Activated CD4-positive, alpha-beta memory T cell treated with anti-CD3 and anti-CD28 coated beads for 36 hours (primary cell): Measurements from ENCODE around the gene TACC2. TPM values are rescaled to one million over a fixed set of nuclear protein-coding genes. Genes with fewer than 3 reads are reported as not detected.

Experiments used
- CTCF ChIA-PET: fragments of 350-600 bp; sonication (Branson Sonifier 250); formaldehyde crosslinking; loops from one replicate; lab custom pipeline; 2021; ENCODE audit warnings: antibody characterized with exemption, inconsistent platforms; lab: Charles Lee
- POLR2A ChIA-PET: fragments of 350-600 bp; sonication (Branson Sonifier 250); formaldehyde crosslinking; loops from one replicate; lab custom pipeline; 2021; ENCODE audit warnings: antibody characterized with exemption; lab: Charles Lee
- DNase-seq: peaks from one replicate; pipeline ENCODE4 v3.0.0-alpha.2; 2020
- H3K27ac Mint-ChIP-seq: one replicate; pipeline ENCODE4 v1.8.0; 2021; ENCODE audit warnings: mixed read lengths
- H3K27me3 Mint-ChIP-seq: one replicate; pipeline ENCODE4 v1.8.0; 2021; ENCODE audit warnings: mixed read lengths
- H3K36me3 Mint-ChIP-seq: one replicate; pipeline ENCODE4 v1.8.0; 2021; ENCODE audit warnings: mixed read lengths
- H3K4me1 Mint-ChIP-seq: one replicate; pipeline ENCODE4 v1.8.0; 2021; ENCODE audit warnings: low read depth, mixed read lengths
- H3K4me3 Mint-ChIP-seq: one replicate; pipeline ENCODE4 v1.8.0; 2021; ENCODE audit warnings: mild to moderate bottlenecking, mixed read lengths
- H3K9me3 Mint-ChIP-seq: one replicate; pipeline ENCODE4 v1.8.0; 2021; ENCODE audit warnings: mixed read lengths
- intact Hi-C: fragments of 100-400 bp; cut with micrococcal nuclease; formaldehyde crosslinking; loops from one replicate; pipeline ENCODE4 v1.15.1; 2023
- total RNA-seq, 2 experiments: library from RNA; stranded (reverse); gene quantifications; one replicate each; pipeline ENCODE4 v1.2.3, GENCODE V29; 2021

TACC2 gene
- total RNA-seq, 2 experiments from 2014 or later, result not detected

- H3K4me3 Mint-ChIP-seq, result no peak overlapping the region
- H3K36me3 Mint-ChIP-seq, result no peaks in the 10 kb centered on the region
- no peaks in the 10 kb centered on the region for H3K4me1 Mint-ChIP-seq
- no peak for DNase-seq
- POLR2A ChIA-PET, result no interaction called here
- H3K9me3 Mint-ChIP-seq, result no peaks in the 10 kb centered on the region
- peaks cover 4% of the 10 kb centered on the region for H3K27me3 Mint-ChIP-seq
- intact Hi-C loops, result no loop called here
- H3K27ac Mint-ChIP-seq, result no peak overlapping the region
- CTCF ChIA-PET, result no interaction called here
Measured at GRCh38 chr10:122249991-122250750, 261.2 kb downstream of the TACC2 start.

GRCh38 chr10:122251459-122252255 is 262.7 kb downstream of the TACC2 start:
- no peaks in the 10 kb centered on the region for H3K36me3 Mint-ChIP-seq
- peaks cover 10% of the 10 kb centered on the region for H3K27me3 Mint-ChIP-seq
- H3K4me1 Mint-ChIP-seq, result no peaks in the 10 kb centered on the region
- ChIA-PET POLR2A (no interaction called here), CTCF (no interaction called here)
- H3K4me3 Mint-ChIP-seq, result no peak overlapping the region
- intact Hi-C loops, result no loop called here
- no peaks in the 10 kb centered on the region for H3K9me3 Mint-ChIP-seq
- no peak for DNase-seq
- H3K27ac Mint-ChIP-seq, result no peak overlapping the region

DNA sequence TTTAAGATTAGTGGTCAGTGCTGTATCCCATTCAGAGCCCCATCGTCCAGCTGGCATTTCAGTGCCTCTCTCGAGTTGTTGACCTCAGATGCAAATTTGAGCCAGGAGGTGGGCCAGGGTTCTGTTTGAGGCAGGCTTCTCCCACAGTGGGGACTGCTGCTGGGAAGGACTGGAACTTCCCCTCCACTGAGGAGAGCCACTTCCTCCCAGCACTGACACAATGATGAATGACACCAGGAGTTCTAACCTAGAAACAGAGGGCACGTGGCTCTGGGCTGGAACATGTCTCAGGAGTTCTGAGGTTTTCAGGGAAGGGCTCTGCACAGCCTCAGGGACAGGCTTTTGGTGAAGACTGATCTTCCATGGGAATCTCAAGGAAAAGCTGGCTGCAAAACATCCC is 263.8 kb downstream of the TACC2 start:
- intact Hi-C loops, result no loop called here
- ChIA-PET POLR2A (no interaction called here), CTCF (interaction anchor here (0.5 kb wide), 1 partner anchor 512 kb away, joined by 3 read pairs; no protein-coding TSS in a partner anchor)
- H3K4me3 Mint-ChIP-seq, result no peak overlapping the region
- H3K27ac Mint-ChIP-seq, result no peak overlapping the region
- peaks cover 10% of the 10 kb centered on the region for H3K27me3 Mint-ChIP-seq
- no peaks in the 10 kb centered on the region for H3K4me1 Mint-ChIP-seq
- H3K36me3 Mint-ChIP-seq, result no peaks in the 10 kb centered on the region
- H3K9me3 Mint-ChIP-seq, result no peaks in the 10 kb centered on the region
- DNase-seq, result no peak

- Mint-ChIP-seq H3K4me1 (no peaks in the 10 kb centered on the region), H3K9me3 (no peaks in the 10 kb centered on the region), H3K27me3 (peaks cover 10% of the 10 kb centered on the region), H3K36me3 (no peaks in the 10 kb centered on the region), H3K27ac (no peak overlapping the region), H3K4me3 (no peak overlapping the region)
- ChIA-PET POLR2A (no interaction called here), CTCF (interaction anchor here (0.5 to 1.6 kb wide), 2 partner anchors 14 to 511 kb away, joined by 3 to 6 read pairs; no protein-coding TSS in a partner anchor)
- intact Hi-C loops, result no loop called here
- DNase-seq, result no peak
Measured at GRCh38 chr10:122253605-122254004, 264.6 kb downstream of the TACC2 start.

DNA sequence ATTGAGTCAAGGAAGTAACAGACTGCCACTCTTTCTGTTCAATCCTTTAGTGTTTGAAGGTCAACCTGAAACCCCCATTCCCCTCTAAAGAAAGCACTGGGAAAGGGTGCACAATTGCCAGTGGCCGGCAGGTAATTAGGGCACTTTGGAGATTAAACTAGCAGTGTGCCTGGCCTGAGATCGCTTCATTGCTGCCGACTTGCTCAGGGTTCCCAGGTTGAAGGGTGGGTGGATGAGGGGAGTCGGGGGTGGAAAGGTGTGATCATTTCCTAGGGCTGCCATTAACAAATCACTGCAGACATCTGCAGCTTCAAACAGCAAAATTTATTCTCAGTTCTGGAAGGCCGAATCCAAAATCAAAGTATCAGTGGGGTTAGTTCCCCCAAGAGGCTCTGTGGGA is 265.9 kb downstream of the TACC2 start:
- ChIA-PET CTCF (interaction anchor here (1.6 kb wide), 1 partner anchor 13 kb away, joined by 6 read pairs; no protein-coding TSS in a partner anchor), POLR2A (no interaction called here)
- no peaks in the 10 kb centered on the region for H3K9me3 Mint-ChIP-seq
- H3K27me3 Mint-ChIP-seq, result peaks cover 11% of the 10 kb centered on the region
- no peak overlapping the region for H3K4me3 Mint-ChIP-seq
- H3K4me1 Mint-ChIP-seq, result no peaks in the 10 kb centered on the region
- no peak overlapping the region for H3K27ac Mint-ChIP-seq
- intact Hi-C loops, result no loop called here
- DNase-seq, result no peak
- H3K36me3 Mint-ChIP-seq, result no peaks in the 10 kb centered on the region

- intact Hi-C loops, result no loop called here
- CTCF ChIA-PET, result no interaction called here
- H3K36me3 Mint-ChIP-seq, result no peaks in the 10 kb centered on the region
- POLR2A ChIA-PET, result no interaction called here
- no peak overlapping the region for H3K27ac Mint-ChIP-seq
- DNase-seq, result no peak
- no peaks in the 10 kb centered on the region for H3K9me3 Mint-ChIP-seq
- no peak overlapping the region for H3K4me3 Mint-ChIP-seq
- peaks cover 17% of the 10 kb centered on the region for H3K27me3 Mint-ChIP-seq
- H3K4me1 Mint-ChIP-seq, result no peaks in the 10 kb centered on the region
Measured at GRCh38 chr10:122255509-122256301, 266.7 kb downstream of the TACC2 start.

DNA sequence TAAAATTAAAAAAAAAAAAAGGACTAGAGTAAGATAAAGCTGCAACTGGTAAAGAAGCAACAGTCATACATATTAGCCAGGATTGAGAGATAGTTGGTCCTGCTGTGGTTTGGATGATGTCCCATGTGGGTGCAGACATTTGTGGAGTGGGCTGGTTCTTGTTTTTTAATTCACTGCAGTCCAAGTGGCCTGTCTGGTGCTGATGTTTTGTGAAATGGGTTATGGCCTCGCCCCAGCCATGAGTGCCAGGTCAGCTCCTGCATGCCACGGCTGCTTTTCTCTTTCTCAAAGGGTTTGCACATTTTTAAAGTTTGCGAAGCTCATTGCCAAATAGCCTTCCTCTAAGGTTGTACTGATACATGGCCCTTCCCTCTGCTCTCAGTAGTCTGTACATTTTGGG is 268.1 kb downstream of the TACC2 start:
- DNase-seq, result no peak
- H3K4me3 Mint-ChIP-seq, result no peak overlapping the region
- H3K9me3 Mint-ChIP-seq, result peaks cover 5% of the 10 kb centered on the region
- H3K27me3 Mint-ChIP-seq, result peaks cover 18% of the 10 kb centered on the region
- POLR2A ChIA-PET, result no interaction called here
- no peaks in the 10 kb centered on the region for H3K4me1 Mint-ChIP-seq
- intact Hi-C loops, result no loop called here
- H3K36me3 Mint-ChIP-seq, result no peaks in the 10 kb centered on the region
- no peak overlapping the region for H3K27ac Mint-ChIP-seq
- CTCF ChIA-PET, result no interaction called here

GRCh38 chr10:122258136-122259074 is 269.4 kb downstream of the TACC2 start:
- intact Hi-C loops, result no loop called here
- H3K27ac Mint-ChIP-seq, result no peak overlapping the region
- peaks cover 18% of the 10 kb centered on the region for H3K27me3 Mint-ChIP-seq
- no peaks in the 10 kb centered on the region for H3K4me1 Mint-ChIP-seq
- no peak overlapping the region for H3K4me3 Mint-ChIP-seq
- POLR2A ChIA-PET, result no interaction called here
- no peak for DNase-seq
- H3K36me3 Mint-ChIP-seq, result no peaks in the 10 kb centered on the region
- CTCF ChIA-PET, result interaction anchor here (2.2 kb wide), 1 partner anchor 10 kb away, joined by 15 read pairs; no protein-coding TSS in a partner anchor
- peaks cover 13% of the 10 kb centered on the region for H3K9me3 Mint-ChIP-seq

DNA sequence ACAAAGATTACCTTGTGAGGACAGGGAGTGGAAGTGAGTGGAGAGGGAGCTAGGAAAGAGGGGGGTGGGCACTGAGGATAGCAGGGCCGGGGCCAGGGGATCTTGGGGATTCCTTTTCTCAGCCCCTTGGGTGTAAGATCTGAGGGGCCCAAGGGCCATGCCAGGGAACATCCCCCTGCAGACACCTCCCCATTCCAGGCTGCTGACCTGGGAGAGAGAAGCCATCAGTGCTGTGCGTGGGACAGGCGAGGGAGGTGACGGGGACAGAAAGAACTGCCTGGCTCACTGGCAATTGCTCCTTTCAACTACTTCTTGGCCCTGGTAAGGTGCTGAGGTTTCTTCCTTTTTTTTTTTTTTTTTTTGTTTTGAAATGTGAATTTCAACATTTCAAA is 270.1 kb downstream of the TACC2 start:
- H3K4me1 Mint-ChIP-seq, result no peaks in the 10 kb centered on the region
- no peak overlapping the region for H3K4me3 Mint-ChIP-seq
- H3K27ac Mint-ChIP-seq, result no peak overlapping the region
- H3K27me3 Mint-ChIP-seq, result peaks cover 16% of the 10 kb centered on the region
- DNase-seq, result no peak
- no peaks in the 10 kb centered on the region for H3K36me3 Mint-ChIP-seq
- ChIA-PET POLR2A (no interaction called here), CTCF (interaction anchor here (2.2 kb wide), 1 partner anchor 9 kb away, joined by 15 read pairs; no protein-coding TSS in a partner anchor)
- intact Hi-C loops, result no loop called here
- H3K9me3 Mint-ChIP-seq, result peaks cover 15% of the 10 kb centered on the region

DNA sequence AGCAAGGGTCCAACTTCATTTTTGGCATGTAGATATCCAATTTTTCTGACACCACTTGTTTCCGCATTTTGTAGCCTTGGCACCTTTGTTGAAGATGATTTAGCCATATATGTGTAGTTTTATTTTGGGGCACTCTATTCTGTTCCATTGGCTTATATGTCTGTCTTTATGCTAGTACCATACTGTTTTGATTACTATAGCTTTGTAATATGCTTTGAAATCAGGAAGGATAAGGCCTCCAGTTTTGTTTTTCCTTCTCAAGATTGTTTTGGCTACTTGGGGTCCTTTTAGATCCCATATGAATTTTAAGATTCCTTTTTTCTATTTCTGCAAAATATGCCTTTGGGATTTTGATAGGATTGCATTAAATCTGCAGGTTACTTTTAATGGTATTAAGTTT is 272.6 kb downstream of the TACC2 start:
- no peak for DNase-seq
- Mint-ChIP-seq H3K4me3 (no peak overlapping the region), H3K4me1 (no peaks in the 10 kb centered on the region), H3K27ac (no peak overlapping the region), H3K27me3 (peaks cover 25% of the 10 kb centered on the region), H3K36me3 (no peaks in the 10 kb centered on the region), H3K9me3 (peaks cover 15% of the 10 kb centered on the region)
- CTCF ChIA-PET, result interaction anchor here (1.1 kb wide), 1 partner anchor 9 kb away, joined by 3 read pairs; no protein-coding TSS in a partner anchor
- POLR2A ChIA-PET, result no interaction called here
- intact Hi-C loops, result no loop called here

- ChIA-PET CTCF (interaction anchor here (0.6 to 1.4 kb wide), 2 partner anchors 13 to 171 kb away, joined by 3 read pairs; no protein-coding TSS in a partner anchor), POLR2A (interaction anchor here (1.1 kb wide), 1 partner anchor 17 kb away, joined by 3 read pairs; no protein-coding TSS in a partner anchor)
- Mint-ChIP-seq H3K9me3 (peaks cover 15% of the 10 kb centered on the region), H3K4me3 (no peak overlapping the region), H3K27me3 (peaks cover 28% of the 10 kb centered on the region), H3K36me3 (no peaks in the 10 kb centered on the region), H3K4me1 (no peaks in the 10 kb centered on the region), H3K27ac (no peak overlapping the region)
- intact Hi-C loops, result no loop called here
- no peak for DNase-seq
Measured at GRCh38 chr10:122263971-122264370, 275.0 kb downstream of the TACC2 start.
